Parathyroid adenoma (tissue), 2 donors: ENCODE measurements around the gene MIA3.
"Not testable (repeated sequence)": the region's sequence is repeated elsewhere in the genome, so short reads cannot be mapped to it uniquely, and the experiment has no call there.

Experiments
- H2AFZ ChIP-seq: fragments of 300-600 bp; sonication (generic); one replicate; pipeline ENCODE4 v1.7.0; 2017; ENCODE audit warnings: antibody characterized with exemption, mild to moderate bottlenecking
- H3K27ac ChIP-seq: fragments of 300-600 bp; sonication (generic); one replicate; pipeline ENCODE4 v1.7.0; 2017
- H3K27me3 ChIP-seq: fragments of 300-600 bp; sonication (generic); one replicate; pipeline ENCODE4 v1.7.0; 2017; ENCODE audit warnings: low read length; ENCODE audit not compliant: control insufficient read depth, insufficient read depth
- H3K36me3 ChIP-seq: fragments of 300-600 bp; sonication (generic); one replicate; pipeline ENCODE4 v1.7.0; 2017; ENCODE audit warnings: low read length; ENCODE audit not compliant: control insufficient read depth, insufficient read depth
- H3K4me1 ChIP-seq: fragments of 300-600 bp; sonication (generic); one replicate; pipeline ENCODE4 v1.7.0; 2017; ENCODE audit warnings: control low read depth
- H3K4me2 ChIP-seq: fragments of 300-600 bp; sonication (generic); one replicate; pipeline ENCODE4 v1.7.0; 2017; ENCODE audit warnings: low read length
- H3K4me3 ChIP-seq: fragments of 300-600 bp; sonication (generic); one replicate; pipeline ENCODE4 v1.7.0; 2017; ENCODE audit warnings: low read depth, low read length
- H3K79me2 ChIP-seq: fragments of 300-600 bp; sonication (generic); one replicate; pipeline ENCODE4 v1.7.0; 2017; ENCODE audit warnings: control low read depth
- H3K9ac ChIP-seq: fragments of 300-600 bp; sonication (generic); one replicate; pipeline ENCODE4 v1.7.0; 2017; ENCODE audit warnings: mild to moderate bottlenecking
- H3K9me3 ChIP-seq: fragments of 300-600 bp; sonication (generic); one replicate; pipeline ENCODE4 v1.7.0; 2017; ENCODE audit warnings: low read length; ENCODE audit not compliant: control insufficient read depth
- CTCF ChIP-seq: fragments of 300-600 bp; sonication (generic); IDR thresholded peaks from one replicate; pipeline ENCODE4 v1.7.0; 2017; ENCODE audit warnings: antibody characterized with exemption, mild to moderate bottlenecking
- donor health status: primary hyperparathyroidism.

Gene MIA3

GRCh38 chr1:222656391-222657155 lies 38.7 kb downstream of the MIA3 start:
- Histone ChIP-seq H3K9me3 (no peaks in the 10 kb centered on the region), H3K4me2 (no peak overlapping the region), H3K27ac (no peak overlapping the region), H2AFZ (no peak overlapping the region), H3K9ac (no peak overlapping the region), H3K36me3 (no peaks in the 10 kb centered on the region), H3K79me2 (no peaks in the 10 kb centered on the region), H3K4me1 (no peaks in the 10 kb centered on the region), H3K4me3 (no peak overlapping the region), H3K27me3 (no peaks in the 10 kb centered on the region)
- TF ChIP-seq CTCF = no peak

- Histone ChIP-seq H3K27ac (no peak overlapping the region), H3K36me3 (no peaks in the 10 kb centered on the region), H2AFZ (no peak overlapping the region), H3K9ac (no peak overlapping the region), H3K79me2 (no peaks in the 10 kb centered on the region), H3K4me3 (no peak overlapping the region), H3K4me1 (no peaks in the 10 kb centered on the region), H3K4me2 (no peak overlapping the region), H3K27me3 (no peaks in the 10 kb centered on the region), H3K9me3 (no peaks in the 10 kb centered on the region)
- TF ChIP-seq CTCF = no peak
These were observed 40.0 kb downstream of the MIA3 start for GRCh38 chr1:222657899-222658298.

- Histone ChIP-seq H3K9ac (no peak overlapping the region), H3K27me3 (no peaks in the 10 kb centered on the region), H2AFZ (no peak overlapping the region), H3K4me1 (no peaks in the 10 kb centered on the region), H3K27ac (no peak overlapping the region), H3K4me3 (no peak overlapping the region), H3K36me3 (no peaks in the 10 kb centered on the region), H3K79me2 (no peaks in the 10 kb centered on the region), H3K9me3 (no peaks in the 10 kb centered on the region), H3K4me2 (no peak overlapping the region)
- TF ChIP-seq CTCF = no peak
These were observed 45.6 kb downstream of the MIA3 start for GRCh38 chr1:222663431-222663934.

- no peak overlapping the region for H3K9ac ChIP-seq
- no peaks in the 10 kb centered on the region for H3K4me1 ChIP-seq
- no peak overlapping the region for H3K27ac ChIP-seq
- no peaks in the 10 kb centered on the region for H3K9me3 ChIP-seq
- no peak overlapping the region for H3K4me2 ChIP-seq
- TF ChIP-seq CTCF = no peak
- H3K36me3 ChIP-seq = no peaks in the 10 kb centered on the region
- H3K27me3 ChIP-seq = no peaks in the 10 kb centered on the region
- H3K79me2 ChIP-seq = no peaks in the 10 kb centered on the region
- H3K4me3 ChIP-seq = no peak overlapping the region
- H2AFZ ChIP-seq = no peak overlapping the region
These were observed 48.1 kb downstream of the MIA3 start for GRCh38 chr1:222665964-222666363.

- not testable (repeated sequence) for H3K9ac ChIP-seq, H3K27me3 ChIP-seq, H3K4me1 ChIP-seq, H3K27ac ChIP-seq, H2AFZ ChIP-seq, H3K4me3 ChIP-seq, H3K36me3 ChIP-seq, H3K9me3 ChIP-seq, H3K4me2 ChIP-seq, H3K79me2 ChIP-seq
These were observed 50.3 kb downstream of the MIA3 start for GRCh38 chr1:222668184-222668583.

GRCh38 chr1:222669107-222669506 lies 51.2 kb downstream of the MIA3 start:
- not testable (repeated sequence) for H3K27me3 ChIP-seq, H3K27ac ChIP-seq, H3K4me2 ChIP-seq, H2AFZ ChIP-seq, H3K4me1 ChIP-seq, H3K9ac ChIP-seq, H3K36me3 ChIP-seq, H3K79me2 ChIP-seq, H3K9me3 ChIP-seq, H3K4me3 ChIP-seq
